ENCODE results near the gene AP1B1.

GRCh38 chr22:29327089-29327764 is 61.1 kb downstream of the AP1B1 start:
- TF ChIP-seq TARDBP (IDR thresholded peaks at IDR 0.05) (no peak), CTBP1 (IDR thresholded peaks at IDR 0.05; ENCODE audit: borderline replicate concordance) (no peak), SP1 (IDR thresholded peaks at IDR 0.05) (no peak), FOXA1 (IDR thresholded peaks at IDR 0.05) (no peak), FOXK2 (IDR thresholded peaks at IDR 0.05) (no peak), FOXM1 (IDR thresholded peaks at IDR 0.05; ENCODE audit: borderline replicate concordance) (no peak), NFRKB (IDR thresholded peaks at IDR 0.05) (no peak), SUZ12 (IDR thresholded peaks at IDR 0.05) (no peak), ELF4 (IDR thresholded peaks at IDR 0.05) (no peak), BHLHE40 (IDR thresholded peaks at IDR 0.05; ENCODE audit: borderline replicate concordance) (no peak), LEF1 (IDR thresholded peaks at IDR 0.05; ENCODE audit: borderline replicate concordance) (no peak), ZNF384 (IDR thresholded peaks at IDR 0.05) (no peak), L3MBTL2 (conservative IDR thresholded peaks at IDR 0.05) (no peak)
- TF ChIP-seq, protein P1, sequence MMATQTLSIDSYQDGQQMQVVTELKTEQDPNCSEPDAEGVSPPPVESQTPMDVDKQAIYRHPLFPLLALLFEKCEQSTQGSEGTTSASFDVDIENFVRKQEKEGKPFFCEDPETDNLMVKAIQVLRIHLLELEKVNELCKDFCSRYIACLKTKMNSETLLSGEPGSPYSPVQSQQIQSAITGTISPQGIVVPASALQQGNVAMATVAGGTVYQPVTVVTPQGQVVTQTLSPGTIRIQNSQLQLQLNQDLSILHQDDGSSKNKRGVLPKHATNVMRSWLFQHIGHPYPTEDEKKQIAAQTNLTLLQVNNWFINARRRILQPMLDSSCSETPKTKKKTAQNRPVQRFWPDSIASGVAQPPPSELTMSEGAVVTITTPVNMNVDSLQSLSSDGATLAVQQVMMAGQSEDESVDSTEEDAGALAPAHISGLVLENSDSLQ (IDR thresholded peaks at IDR 0.05): no peak

Measured in HEK293T (cell line).